ENCODE data around the gene IL20.

The IL20 gene

DNA sequence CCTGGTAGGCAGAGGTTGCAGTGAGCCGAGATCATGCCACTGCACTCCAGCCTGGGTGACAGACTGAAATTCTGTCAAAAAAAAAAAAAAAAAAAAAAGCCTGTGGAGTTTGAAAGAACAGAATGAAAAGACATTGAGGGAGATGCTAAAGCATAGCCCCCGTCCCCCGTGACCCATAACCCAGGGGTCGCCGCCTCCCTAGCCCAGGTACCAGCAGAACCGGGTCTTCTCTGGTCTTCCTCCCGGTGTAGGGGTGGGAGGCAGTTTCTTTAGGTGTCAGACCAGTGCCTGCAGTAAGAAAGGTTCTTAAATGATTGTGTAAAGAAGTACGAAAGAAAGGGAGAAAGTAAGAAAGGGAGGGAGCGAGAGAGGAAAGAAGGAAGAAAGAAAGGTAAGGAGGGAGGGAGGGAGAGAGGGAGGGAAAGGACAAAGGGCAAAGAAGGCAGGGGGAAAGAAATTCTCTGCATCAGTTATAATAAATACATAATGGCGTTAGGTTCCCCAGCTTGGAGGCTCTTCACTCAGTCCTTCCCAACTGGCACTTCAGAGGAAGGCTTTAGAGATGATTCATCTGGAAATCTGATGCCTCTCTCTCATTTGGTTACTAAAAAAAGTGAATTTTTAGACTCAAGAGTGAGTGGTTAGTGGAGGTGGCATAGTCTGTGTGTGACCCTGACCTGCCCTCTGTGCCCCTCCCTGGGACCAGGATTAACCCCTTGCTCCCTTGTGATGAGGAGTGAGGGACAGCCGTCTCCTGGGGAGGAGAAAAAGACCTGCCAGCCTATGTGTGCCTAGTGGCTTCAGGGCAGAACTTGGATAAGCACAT, 32.9 kb downstream of the IL20 start:
- no peak for DNase-seq (ENCODE audit: insufficient read length)
- no peak for FAIRE-seq

DNA sequence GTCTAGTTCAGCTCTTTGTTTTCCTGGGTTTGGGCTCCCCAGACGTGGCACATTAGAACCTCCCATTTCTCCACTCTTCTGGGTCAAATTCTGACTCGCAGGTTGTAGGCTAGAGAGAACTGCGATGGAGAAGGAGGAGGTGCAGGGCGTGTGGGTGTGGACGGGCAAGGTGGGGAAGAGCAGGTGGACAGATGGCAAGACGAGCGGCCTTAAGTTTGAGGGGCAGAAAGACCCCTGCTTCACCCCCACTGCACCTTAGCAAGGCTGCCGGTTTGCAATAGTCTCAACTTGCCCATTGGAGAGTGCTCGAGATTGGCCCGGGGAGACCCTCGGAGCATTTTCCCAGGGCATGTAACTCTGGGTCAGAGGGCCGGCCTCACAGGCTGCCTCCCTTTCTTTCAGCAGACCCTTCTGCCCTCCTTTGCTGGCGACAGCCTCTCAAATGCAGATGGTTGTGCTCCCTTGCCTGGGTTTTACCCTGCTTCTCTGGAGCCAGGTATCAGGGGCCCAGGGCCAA, 33.5 kb downstream of the IL20 start:
- TF ChIP-seq POLR2A (IDR thresholded peaks at IDR 0.05; ENCODE audit: low read depth, low read length) (no peak), TAF1 (IDR thresholded peaks at IDR 0.05; ENCODE audit: borderline replicate concordance, low read depth, low read length) (no peak), POLR2AphosphoS5 (IDR thresholded peaks at IDR 0.05; ENCODE audit: low read depth, low read length) (no peak)
- FAIRE-seq (no peak), DNase-seq (ENCODE audit: insufficient read length) (no peak)

More for the DNA sequence above, 32.9 kb downstream of the IL20 start:
- TF ChIP-seq TAF1 (IDR thresholded peaks at IDR 0.05; ENCODE audit: borderline replicate concordance, low read depth, low read length) (no peak), POLR2A (IDR thresholded peaks at IDR 0.05; ENCODE audit: low read depth, low read length) (no peak), POLR2AphosphoS5 (IDR thresholded peaks at IDR 0.05; ENCODE audit: low read depth, low read length) (no peak)

DNA sequence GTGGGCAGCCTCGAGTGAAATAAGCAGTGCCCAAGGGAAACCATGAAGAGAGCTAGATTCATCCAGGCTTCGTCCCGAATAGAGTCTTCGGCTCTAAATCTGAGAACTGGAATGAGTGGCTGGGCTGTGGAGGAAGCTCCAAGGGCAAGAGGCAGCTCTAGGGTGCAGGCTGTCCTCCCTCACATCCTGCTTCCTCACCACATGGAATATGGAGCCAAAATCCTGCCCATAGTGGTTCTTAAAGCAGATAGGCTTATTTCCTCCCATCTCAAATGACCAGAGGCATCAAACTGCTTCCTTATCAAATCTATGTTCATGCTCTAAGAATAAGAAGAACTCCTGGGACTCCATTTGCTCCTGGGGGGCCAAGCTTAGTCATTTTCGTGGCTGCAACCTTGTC, 34.3 kb downstream of the IL20 start:
- TF ChIP-seq POLR2A (IDR thresholded peaks at IDR 0.05; ENCODE audit: low read depth, low read length) (no peak), POLR2AphosphoS5 (IDR thresholded peaks at IDR 0.05; ENCODE audit: low read depth, low read length) (no peak), TAF1 (IDR thresholded peaks at IDR 0.05; ENCODE audit: borderline replicate concordance, low read depth, low read length) (no peak)
- FAIRE-seq (no peak), DNase-seq (ENCODE audit: insufficient read length) (no peak)

DNA sequence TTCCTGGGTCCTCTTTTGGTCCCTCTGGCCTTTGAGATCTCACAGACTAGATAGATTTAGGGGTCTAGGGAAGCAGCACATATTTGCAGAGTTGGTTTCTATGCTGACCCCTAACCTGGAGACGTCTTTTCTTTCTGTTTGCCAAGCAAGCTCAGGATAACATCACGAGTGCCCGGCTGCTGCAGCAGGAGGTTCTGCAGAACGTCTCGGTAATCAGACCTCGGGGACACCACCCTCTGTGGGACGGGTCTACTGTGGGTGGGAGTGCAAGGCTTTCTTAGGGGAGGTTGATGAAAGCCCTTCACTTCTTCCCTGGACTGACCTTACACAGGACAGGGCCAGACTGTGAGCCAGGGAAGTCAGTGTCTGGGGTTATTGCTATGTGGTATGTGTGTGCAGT, 34.7 kb downstream of the IL20 start:
- TF ChIP-seq POLR2AphosphoS5 (IDR thresholded peaks at IDR 0.05; ENCODE audit: low read depth, low read length) (no peak), POLR2A (IDR thresholded peaks at IDR 0.05; ENCODE audit: low read depth, low read length) (0 out of 2 replicates have a peak, but pooled peaks have one; percentile 24)
- no peak for FAIRE-seq
- DNase-seq (ENCODE audit: insufficient read length), result no peak

DNA sequence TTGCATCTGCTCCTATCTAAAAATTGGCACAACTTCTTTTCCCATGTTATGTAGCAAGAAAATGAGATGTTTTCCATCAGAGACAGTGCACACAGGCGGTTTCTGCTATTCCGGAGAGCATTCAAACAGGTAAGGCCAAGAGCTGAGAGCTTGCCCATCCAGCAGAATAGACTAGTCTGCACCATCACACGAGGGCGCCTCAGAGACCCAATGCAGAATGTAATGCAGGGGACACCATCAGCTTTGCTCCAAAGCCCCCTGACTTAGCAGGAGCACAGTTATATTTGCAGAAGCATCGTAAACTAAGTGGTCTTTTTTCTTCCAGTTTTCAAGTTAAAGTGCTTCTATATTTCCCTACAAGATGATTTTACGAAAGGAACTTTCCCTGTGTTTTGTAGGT, 36.5 kb downstream of the IL20 start:
- DNase-seq (ENCODE audit: insufficient read length) (no peak), FAIRE-seq (no peak)
- TF ChIP-seq POLR2A (IDR thresholded peaks at IDR 0.05; ENCODE audit: low read depth, low read length) (no peak), POLR2AphosphoS5 (IDR thresholded peaks at IDR 0.05; ENCODE audit: low read depth, low read length) (no peak), TAF1 (IDR thresholded peaks at IDR 0.05; ENCODE audit: borderline replicate concordance, low read depth, low read length) (no peak)

DNA sequence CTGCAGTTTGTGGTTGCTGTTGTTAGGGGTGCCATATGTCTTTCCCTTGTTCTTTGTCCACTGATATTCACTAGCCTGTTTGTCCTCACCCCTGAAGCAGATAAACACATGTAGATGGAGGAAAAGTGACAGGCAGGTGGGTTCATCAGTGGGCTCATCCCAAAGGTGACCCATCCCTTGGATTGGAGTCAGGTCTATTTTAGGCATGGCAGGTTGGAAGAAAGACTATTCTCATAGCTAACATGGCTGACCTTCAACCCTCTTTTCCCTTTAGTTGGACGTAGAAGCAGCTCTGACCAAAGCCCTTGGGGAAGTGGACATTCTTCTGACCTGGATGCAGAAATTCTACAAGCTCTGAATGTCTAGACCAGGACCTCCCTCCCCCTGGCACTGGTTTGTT, 37.3 kb downstream of the IL20 start:
- DNase-seq (ENCODE audit: insufficient read length) (no peak), FAIRE-seq (no peak)
- TF ChIP-seq POLR2AphosphoS5 (IDR thresholded peaks at IDR 0.05; ENCODE audit: low read depth, low read length), result no peak

DNA sequence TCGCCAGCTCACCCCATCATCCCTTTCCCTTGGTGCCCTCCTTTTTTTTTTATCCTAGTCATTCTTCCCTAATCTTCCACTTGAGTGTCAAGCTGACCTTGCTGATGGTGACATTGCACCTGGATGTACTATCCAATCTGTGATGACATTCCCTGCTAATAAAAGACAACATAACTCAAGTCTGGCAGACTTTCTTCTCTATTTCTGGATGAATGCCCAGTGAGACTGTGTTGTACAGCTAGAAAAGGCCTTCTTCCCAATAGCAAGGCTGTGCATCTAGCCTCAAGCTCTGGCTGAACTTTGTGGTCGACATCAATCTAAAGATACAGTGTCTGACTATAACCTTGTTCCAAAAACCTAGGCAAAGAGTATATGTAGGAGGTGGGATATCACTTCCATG, 38.3 kb downstream of the IL20 start:
- DNase-seq (ENCODE audit: insufficient read length) (no peak), FAIRE-seq (no peak)
- TF ChIP-seq TAF1 (IDR thresholded peaks at IDR 0.05; ENCODE audit: borderline replicate concordance, low read depth, low read length) (no peak), POLR2AphosphoS5 (IDR thresholded peaks at IDR 0.05; ENCODE audit: low read depth, low read length) (no peak), POLR2A (IDR thresholded peaks at IDR 0.05; ENCODE audit: low read depth, low read length) (no peak)

DNA sequence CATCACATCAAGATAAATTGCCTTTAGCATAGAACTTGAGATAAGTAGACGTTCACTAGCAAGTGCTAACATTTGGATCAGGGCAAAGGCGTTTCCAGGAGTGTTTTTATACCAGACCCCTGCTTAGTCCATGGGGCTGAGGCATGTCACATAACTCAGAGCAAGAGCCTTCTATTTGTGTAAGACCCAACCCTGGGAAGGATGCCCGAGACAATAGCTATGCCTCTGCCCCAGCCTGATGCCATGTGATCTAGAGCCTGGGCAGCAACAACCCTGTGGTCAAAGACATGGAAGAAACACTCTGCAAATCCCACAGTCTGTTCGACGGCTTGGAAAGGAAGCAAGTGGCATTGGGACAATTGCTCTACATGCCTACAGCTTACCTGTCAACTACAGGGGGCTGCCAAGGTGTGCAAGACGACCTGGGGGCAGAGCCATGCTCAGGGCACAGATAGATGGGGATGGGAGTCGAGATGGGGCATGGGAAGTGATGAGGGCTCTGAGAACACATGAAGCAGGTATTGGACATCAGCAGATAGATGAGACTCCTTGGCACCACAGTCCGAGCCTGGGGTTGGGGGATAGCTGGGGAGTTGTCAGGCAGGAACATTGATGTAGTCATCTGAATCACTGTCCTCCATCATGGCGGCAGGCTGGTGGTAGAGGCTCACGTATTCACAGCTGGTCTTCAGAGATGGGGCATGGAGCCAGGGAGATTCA, 39.2 kb downstream of the IL20 start:
- no peak for TF ChIP-seq TAF1 (IDR thresholded peaks at IDR 0.05; ENCODE audit: borderline replicate concordance, low read depth, low read length)
- no peak for TF ChIP-seq POLR2A (IDR thresholded peaks at IDR 0.05; ENCODE audit: low read depth, low read length)
- TF ChIP-seq POLR2AphosphoS5 (IDR thresholded peaks at IDR 0.05; ENCODE audit: low read depth, low read length), result no peak
- DNase-seq (ENCODE audit: insufficient read length), result no peak
- FAIRE-seq, result no peak

DNA sequence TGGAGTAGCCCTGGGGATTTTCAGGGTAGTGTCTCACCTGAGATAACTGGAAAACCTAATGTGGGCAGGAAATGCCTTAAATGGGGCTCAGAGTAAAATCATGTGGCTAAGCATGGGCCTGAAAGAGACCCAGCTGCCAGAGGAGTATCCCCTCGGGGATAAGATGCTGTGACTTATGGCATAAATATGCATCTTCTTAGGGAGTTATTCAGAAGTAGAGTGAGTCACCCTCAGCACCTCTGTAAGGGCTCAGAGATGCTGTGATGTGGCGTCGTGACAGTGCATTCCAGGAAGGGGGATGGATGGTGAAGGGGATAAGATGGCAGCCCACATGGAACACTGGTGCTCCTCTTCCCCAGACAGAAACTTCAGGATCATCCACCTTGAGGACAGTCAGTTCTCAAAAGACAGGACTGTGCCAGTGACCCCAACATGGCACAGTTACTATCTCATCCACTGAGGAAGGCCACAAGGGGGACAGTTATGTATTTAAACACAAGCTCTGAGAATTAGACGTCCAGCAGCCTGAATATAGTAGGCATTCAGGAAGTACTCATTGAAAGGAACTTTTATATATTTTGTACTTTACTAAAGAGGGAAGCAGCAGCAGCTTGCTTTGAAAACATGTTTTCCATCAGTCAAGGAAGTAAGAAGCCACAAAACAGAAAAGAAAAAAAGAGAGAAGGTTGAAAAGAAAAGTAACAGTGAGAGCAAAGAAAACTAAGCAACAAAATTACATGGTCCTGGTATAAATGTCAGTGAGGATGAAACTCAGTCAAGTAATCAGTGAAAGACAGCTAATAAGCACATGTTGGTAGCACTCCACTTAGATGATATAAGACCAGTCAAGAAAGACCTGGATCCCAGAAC, 40.1 kb downstream of the IL20 start:
- no peak for FAIRE-seq
- DNase-seq (ENCODE audit: insufficient read length), result no peak
- no peak for TF ChIP-seq POLR2A (IDR thresholded peaks at IDR 0.05; ENCODE audit: low read depth, low read length)
- TF ChIP-seq TAF1 (IDR thresholded peaks at IDR 0.05; ENCODE audit: borderline replicate concordance, low read depth, low read length), result no peak
- no peak for TF ChIP-seq POLR2AphosphoS5 (IDR thresholded peaks at IDR 0.05; ENCODE audit: low read depth, low read length)

DNA sequence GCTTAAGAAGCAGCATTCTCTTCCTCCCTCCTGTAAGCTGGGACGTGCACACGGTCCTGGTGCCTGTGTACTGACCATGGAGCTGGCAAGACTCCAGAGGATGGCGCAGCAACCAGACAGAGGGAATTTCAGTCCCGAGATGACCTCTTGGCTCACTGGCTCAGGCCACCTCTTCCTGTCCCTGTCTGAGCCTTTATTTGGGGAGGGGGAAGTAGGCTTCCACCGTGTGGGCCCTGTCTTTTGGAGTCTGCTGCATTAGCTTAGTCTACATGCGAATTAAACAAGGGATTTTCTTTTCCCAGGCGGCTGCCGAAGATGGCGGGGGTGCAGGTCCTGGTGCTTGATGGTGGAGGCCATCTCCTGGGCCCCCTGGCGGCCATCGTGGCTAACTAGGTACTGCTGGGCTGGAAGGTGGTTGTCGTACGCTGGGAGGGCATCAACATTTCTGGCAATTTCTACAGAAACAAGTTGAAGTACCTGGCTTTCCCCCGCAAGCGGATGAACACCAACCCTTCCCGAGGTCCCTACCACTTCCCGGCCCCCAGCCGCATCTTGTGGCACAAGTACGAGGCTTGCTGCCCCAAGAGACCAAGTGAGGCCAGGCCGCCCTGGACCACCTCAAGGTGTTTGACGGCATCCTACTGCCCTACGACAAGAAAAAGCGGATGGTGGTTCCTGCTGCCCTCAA, 42.0 kb downstream of the IL20 start:
- FAIRE-seq (no peak), DNase-seq (ENCODE audit: insufficient read length) (no peak)
- TF ChIP-seq POLR2AphosphoS5 (IDR thresholded peaks at IDR 0.05; ENCODE audit: low read depth, low read length) (no peak), TAF1 (IDR thresholded peaks at IDR 0.05; ENCODE audit: borderline replicate concordance, low read depth, low read length) (no peak), POLR2A (IDR thresholded peaks at IDR 0.05; ENCODE audit: low read depth, low read length) (no peak)

DNA sequence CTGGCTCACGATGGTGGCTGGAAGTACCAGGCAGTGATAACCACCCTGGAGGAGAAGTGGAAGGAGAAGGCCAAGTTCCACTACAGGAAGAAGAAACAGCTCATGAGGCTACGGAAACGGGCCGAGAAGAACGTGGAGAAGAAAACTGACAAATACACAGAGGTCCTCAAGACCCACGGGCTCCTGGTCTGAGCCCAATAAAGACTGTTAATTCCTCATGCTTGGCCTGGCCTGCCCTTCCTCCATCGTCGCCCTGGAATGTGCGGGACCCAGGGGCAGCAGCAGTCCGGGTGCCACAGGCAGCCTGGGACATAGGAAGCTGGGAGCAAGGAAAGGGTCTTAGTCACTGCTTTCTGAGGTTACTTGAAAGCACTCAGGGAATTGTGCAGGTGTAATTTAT, 42.6 kb downstream of the IL20 start:
- no peak for FAIRE-seq
- no peak for DNase-seq (ENCODE audit: insufficient read length)
- TF ChIP-seq POLR2A (IDR thresholded peaks at IDR 0.05; ENCODE audit: low read depth, low read length) (no peak), POLR2AphosphoS5 (IDR thresholded peaks at IDR 0.05; ENCODE audit: low read depth, low read length) (no peak), TAF1 (IDR thresholded peaks at IDR 0.05; ENCODE audit: borderline replicate concordance, low read depth, low read length) (no peak)
